HL-60 (cell line): Measurements from ENCODE around the gene PIP4K2A.
"Not testable (repeated sequence)": the region's sequence is repeated elsewhere in the genome, so short reads cannot be mapped to it uniquely, and the experiment has no call there.

Experiments
- DNase-seq, 2 experiments: peaks; one replicate each; pipeline ENCODE4 v3.0.0-alpha.2; 2010 to 2020; ENCODE audit warnings: low read depth in 1 of 2, low spot score in 1 of 2
- H3K27ac ChIP-seq: fragments of 250-450 bp; sonication (Bioruptor Pico); replicated peaks from 2 replicates; pipeline ENCODE4 v1.5.1; 2020; ENCODE audit warnings: mild to moderate bottlenecking, moderate library complexity
- H3K27me3 ChIP-seq: fragments of 250-450 bp; sonication (Bioruptor Pico); 2 replicates; pipeline ENCODE4 v1.5.1; 2021; ENCODE audit warnings: mild to moderate bottlenecking, moderate library complexity; ENCODE audit not compliant: insufficient read depth, poor library complexity, severe bottlenecking
- H3K4me3 ChIP-seq: replicated peaks from 2 replicates; pipeline ENCODE4 v1.5.1; 2011; ENCODE audit warnings: mild to moderate bottlenecking, control low read depth, low read length; ENCODE audit not compliant: insufficient read depth
- GABPA ChIP-seq: IDR thresholded peaks from 2 replicates; pipeline ENCODE4 v1.6.1; 2012; ENCODE audit warnings: low read depth
- POLR2AphosphoS5 ChIP-seq: IDR thresholded peaks from 2 replicates; pipeline ENCODE4 v1.6.1; 2012; ENCODE audit warnings: low read depth
- REST ChIP-seq: IDR thresholded peaks from 2 replicates; pipeline ENCODE4 v1.6.1; 2012; ENCODE audit warnings: low read depth; ENCODE audit not compliant: insufficient replicate concordance
- SPI1 ChIP-seq: IDR thresholded peaks from 2 replicates; pipeline ENCODE4 v1.6.1; 2012; ENCODE audit warnings: low read depth, mild to moderate bottlenecking, borderline replicate concordance
- TF ChIP-seq, protein P1 (sequence below): IDR thresholded peaks from one replicate; pipeline ENCODE4 v1.5.1; 2011; ENCODE audit warnings: low read length, control low read depth, inconsistent platforms; ENCODE audit not compliant: insufficient read depth

PIP4K2A gene

GRCh38 chr10:22719406-22720042 lies 5.1 kb upstream of the PIP4K2A start:
- Histone ChIP-seq H3K4me3 (no peak overlapping the region), H3K27me3 (no peaks in the 10 kb centered on the region), H3K27ac (no peak overlapping the region)
- no peak for TF ChIP-seq GABPA
- no peak for TF ChIP-seq SPI1
- TF ChIP-seq, protein P1, sequence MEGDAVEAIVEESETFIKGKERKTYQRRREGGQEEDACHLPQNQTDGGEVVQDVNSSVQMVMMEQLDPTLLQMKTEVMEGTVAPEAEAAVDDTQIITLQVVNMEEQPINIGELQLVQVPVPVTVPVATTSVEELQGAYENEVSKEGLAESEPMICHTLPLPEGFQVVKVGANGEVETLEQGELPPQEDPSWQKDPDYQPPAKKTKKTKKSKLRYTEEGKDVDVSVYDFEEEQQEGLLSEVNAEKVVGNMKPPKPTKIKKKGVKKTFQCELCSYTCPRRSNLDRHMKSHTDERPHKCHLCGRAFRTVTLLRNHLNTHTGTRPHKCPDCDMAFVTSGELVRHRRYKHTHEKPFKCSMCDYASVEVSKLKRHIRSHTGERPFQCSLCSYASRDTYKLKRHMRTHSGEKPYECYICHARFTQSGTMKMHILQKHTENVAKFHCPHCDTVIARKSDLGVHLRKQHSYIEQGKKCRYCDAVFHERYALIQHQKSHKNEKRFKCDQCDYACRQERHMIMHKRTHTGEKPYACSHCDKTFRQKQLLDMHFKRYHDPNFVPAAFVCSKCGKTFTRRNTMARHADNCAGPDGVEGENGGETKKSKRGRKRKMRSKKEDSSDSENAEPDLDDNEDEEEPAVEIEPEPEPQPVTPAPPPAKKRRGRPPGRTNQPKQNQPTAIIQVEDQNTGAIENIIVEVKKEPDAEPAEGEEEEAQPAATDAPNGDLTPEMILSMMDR, result no peak
- no peak for TF ChIP-seq POLR2AphosphoS5
- no peak for TF ChIP-seq REST
- no peak for DNase-seq

GRCh38 chr10:22718659-22719058 lies 4.3 kb upstream of the PIP4K2A start:
- not testable (repeated sequence) for H3K27ac ChIP-seq, DNase-seq, H3K27me3 ChIP-seq, H3K4me3 ChIP-seq

DNA sequence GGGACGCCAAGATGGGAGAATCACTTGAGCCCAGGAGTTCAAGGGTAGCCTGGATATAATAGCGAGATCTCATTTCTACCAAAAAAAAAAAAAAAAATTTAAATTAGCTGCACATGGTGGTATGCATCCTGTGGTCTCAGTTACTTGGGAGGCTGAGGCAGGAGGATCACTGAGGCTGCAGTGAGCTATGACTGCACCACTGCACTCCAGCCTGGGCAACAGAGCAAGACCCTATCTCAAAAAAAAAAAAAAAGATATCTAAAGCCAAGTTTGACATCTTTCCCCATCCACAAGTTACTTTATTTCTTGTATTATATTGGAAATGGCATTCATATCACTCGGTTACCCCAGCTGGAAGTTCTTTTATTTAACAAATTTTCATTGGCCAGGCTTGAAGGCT lies 3.4 kb upstream of the PIP4K2A start:
- Histone ChIP-seq H3K4me3 (no peak overlapping the region), H3K27me3 (no peaks in the 10 kb centered on the region), H3K27ac (no peak overlapping the region)
- TF ChIP-seq REST, result no peak
- TF ChIP-seq SPI1, result no peak
- no peak for TF ChIP-seq POLR2AphosphoS5
- TF ChIP-seq GABPA, result no peak
- TF ChIP-seq, protein P1, result no peak
- DNase-seq, result no peak

DNA sequence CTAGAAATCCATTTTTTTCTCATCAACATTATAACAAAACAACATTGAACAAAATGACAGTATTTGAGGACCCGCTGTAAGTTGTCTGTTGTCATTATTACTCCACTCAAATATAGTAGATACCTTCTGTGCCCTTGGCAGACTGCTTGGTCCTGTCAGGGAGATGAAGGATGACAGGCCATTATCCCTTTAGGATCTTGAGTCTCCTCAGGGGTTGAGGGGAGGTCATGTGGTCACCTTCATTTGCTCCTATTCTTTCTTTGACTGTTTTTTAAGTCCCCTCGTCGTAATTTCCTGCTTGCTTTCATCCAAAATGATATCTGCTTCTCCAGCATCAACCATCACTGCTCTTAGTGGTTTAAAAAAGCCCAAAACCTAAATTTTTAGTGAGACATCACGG lies 2.6 kb upstream of the PIP4K2A start:
- DNase-seq, result no peak
- no peaks in the 10 kb centered on the region for H3K27me3 ChIP-seq
- no peak overlapping the region for H3K4me3 ChIP-seq
- TF ChIP-seq SPI1 (no peak), POLR2AphosphoS5 (no peak), REST (no peak), GABPA (no peak)
- TF ChIP-seq, protein P1, result no peak
- H3K27ac ChIP-seq, result no peak overlapping the region
